SK-N-SH treated with all-trans-retinoic acid at 6 μM for 48 hours (cell line): ENCODE results near the gene DNAH2.

Source experiments
- PATZ1 ChIP-seq: fragments of 250-450 bp; sonication (Bioruptor Pico); IDR thresholded peaks from 2 replicates; pipeline ENCODE4 v1.8.0; 2020; ENCODE audit warnings: mild to moderate bottlenecking, moderate library complexity, borderline replicate concordance
- ZNF70 ChIP-seq: fragments of 450-650 bp; formaldehyde crosslinking; IDR thresholded peaks from 2 replicates; pipeline ENCODE4 v1.5.0; 2020; ENCODE audit warnings: mild to moderate bottlenecking, moderate library complexity

- TF ChIP-seq ZNF70 (CRISPR knock-in tag), result no peak
- no peak for TF ChIP-seq PATZ1 (CRISPR knock-in tag)
Observed at GRCh38 chr17:7739746-7740145, 22.2 kb downstream of the DNAH2 start.
